Loucy (cell line): ENCODE measurements around the gene MGLL.
A peak's percentile ranks its signal among the peaks of the same experiment; 100 is the strongest.

ENCODE experiments used
- H2AFZ ChIP-seq: fragments of 200-600 bp; sonication (generic); 2 replicates; pipeline ENCODE4 v1.6.0; 2016; ENCODE audit warnings: antibody characterized with exemption, mild to moderate bottlenecking, low read length, moderate library complexity
- H3F3A ChIP-seq: fragments of 200-600 bp; 2 replicates; pipeline ENCODE4 v1.6.0; 2016; ENCODE audit warnings: antibody characterized with exemption, low read depth, mild to moderate bottlenecking
- H3K27me3 ChIP-seq: fragments of 200-600 bp; sonication (generic); 2 replicates; pipeline ENCODE4 v1.6.1; 2014; ENCODE audit warnings: low read length, mild to moderate bottlenecking; ENCODE audit not compliant: insufficient read depth, poor library complexity, severe bottlenecking
- H3K36me3 ChIP-seq: fragments of 200-600 bp; sonication (generic); 2 replicates; pipeline ENCODE4 v1.6.1; 2016; ENCODE audit warnings: low read length; ENCODE audit not compliant: insufficient read depth
- H3K4me1 ChIP-seq: fragments of 200-600 bp; sonication (generic); 2 replicates; pipeline ENCODE4 v1.5.1; 2014; ENCODE audit warnings: low read length, mild to moderate bottlenecking; ENCODE audit not compliant: insufficient read depth, poor library complexity, severe bottlenecking
- H3K4me2 ChIP-seq: fragments of 200-600 bp; sonication (generic); 2 replicates; pipeline ENCODE4 v1.6.0; 2014; ENCODE audit warnings: antibody characterized with exemption, low read length, low read depth, mild to moderate bottlenecking; ENCODE audit not compliant: poor library complexity, severe bottlenecking
- H3K4me3 ChIP-seq: fragments of 200-600 bp; sonication (generic); 2 replicates; pipeline ENCODE4 v1.5.1; 2014; ENCODE audit warnings: low read length, mild to moderate bottlenecking, mixed read lengths; ENCODE audit not compliant: poor library complexity, severe bottlenecking
- H3K79me2 ChIP-seq: fragments of 200-600 bp; sonication (generic); 2 replicates; pipeline ENCODE4 v1.6.1; 2014; ENCODE audit warnings: low read length; ENCODE audit not compliant: insufficient read depth
- H3K9ac ChIP-seq: fragments of 200-600 bp; sonication (generic); 2 replicates; pipeline ENCODE4 v1.6.0; 2014; ENCODE audit warnings: mild to moderate bottlenecking, low read depth, low read length, moderate library complexity; ENCODE audit not compliant: poor library complexity, severe bottlenecking
- H3K9me2 ChIP-seq: fragments of 200-600 bp; sonication (generic); replicated peaks from 2 replicates; pipeline ENCODE4 v1.6.1; 2016; ENCODE audit warnings: low read depth, low read length, mixed read lengths
- H3K9me3 ChIP-seq: fragments of 200-600 bp; sonication (generic); 2 replicates; pipeline ENCODE4 v1.6.1; 2014; ENCODE audit warnings: mild to moderate bottlenecking, antibody characterized with exemption, low read length, low read depth; ENCODE audit not compliant: insufficient read depth
- H4K20me1 ChIP-seq: fragments of 200-600 bp; sonication (generic); 2 replicates; pipeline ENCODE4 v1.6.0; 2014; ENCODE audit warnings: antibody characterized with exemption, low read length, mild to moderate bottlenecking; ENCODE audit not compliant: insufficient read depth, poor library complexity, severe bottlenecking
- EZH2phosphoT487 ChIP-seq: fragments of 200-600 bp; IDR thresholded peaks from 2 replicates; pipeline ENCODE4 v1.6.1; 2018; ENCODE audit warnings: antibody characterized with exemption, mild to moderate bottlenecking, moderate library complexity, borderline replicate concordance
- TF ChIP-seq, protein P1 (sequence below): fragments of 200-600 bp; sonication (generic); conservative IDR thresholded peaks from 2 replicates; pipeline ENCODE4 v1.5.1; 2014; ENCODE audit warnings: mild to moderate bottlenecking, antibody characterized with exemption, low read length

Gene MGLL

DNA sequence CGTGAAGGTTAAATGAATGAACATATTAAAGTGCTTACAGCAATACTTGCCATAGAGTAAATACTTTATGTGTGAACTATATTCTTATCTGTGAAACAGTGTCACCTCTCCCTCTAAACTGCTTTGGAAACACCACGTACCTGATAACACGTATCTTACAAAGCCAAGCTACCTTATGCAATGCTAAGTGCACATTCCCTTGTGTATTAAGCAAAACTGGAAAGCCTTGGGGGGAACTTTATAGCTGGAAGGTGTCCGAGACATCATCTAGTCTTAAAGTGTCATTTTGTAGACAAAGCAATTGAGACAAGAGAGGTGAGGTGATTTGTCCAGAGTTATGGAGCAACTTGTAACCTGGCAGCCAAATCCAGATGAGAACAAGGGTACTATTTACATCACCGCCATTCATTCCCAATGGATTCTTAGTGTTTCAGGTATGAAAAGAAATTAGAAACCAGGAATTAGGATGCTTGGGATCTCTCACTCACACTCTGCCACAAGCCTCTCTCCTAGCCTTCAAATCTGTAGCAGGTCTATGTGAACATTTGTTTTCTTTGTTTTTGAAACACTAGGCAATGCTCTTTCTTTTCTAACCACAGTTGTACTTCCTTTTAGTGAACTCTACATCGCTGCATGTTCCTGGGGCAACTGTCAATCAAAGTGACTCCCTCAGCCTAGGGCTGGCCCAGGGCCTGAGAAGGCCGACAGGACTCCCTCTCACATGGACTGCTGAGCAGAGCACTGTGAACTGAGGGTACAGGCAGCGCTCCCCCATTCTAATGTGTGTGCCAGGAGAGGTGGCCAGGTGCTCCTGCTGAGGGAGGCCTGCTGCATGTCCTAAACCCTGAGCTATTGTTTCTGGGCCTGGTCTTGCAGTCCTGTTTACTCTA, 13.9 kb upstream of the MGLL start:
- Histone ChIP-seq H3K9me3 (no peaks in the 10 kb centered on the region), H3K27me3 (no peaks in the 10 kb centered on the region), H3K36me3 (no peaks in the 10 kb centered on the region), H3K9me2 (no peaks in the 10 kb centered on the region), H3K79me2 (no peaks in the 10 kb centered on the region), H3K9ac (no peak overlapping the region), H2AFZ (peak overlapping the region; percentile 66), H4K20me1 (no peaks in the 10 kb centered on the region), H3K4me3 (no peak overlapping the region), H3K4me2 (no peak overlapping the region), H3F3A (no peaks in the 10 kb centered on the region), H3K4me1 (peaks cover 7% of the 10 kb centered on the region)
- TF ChIP-seq, protein P1, sequence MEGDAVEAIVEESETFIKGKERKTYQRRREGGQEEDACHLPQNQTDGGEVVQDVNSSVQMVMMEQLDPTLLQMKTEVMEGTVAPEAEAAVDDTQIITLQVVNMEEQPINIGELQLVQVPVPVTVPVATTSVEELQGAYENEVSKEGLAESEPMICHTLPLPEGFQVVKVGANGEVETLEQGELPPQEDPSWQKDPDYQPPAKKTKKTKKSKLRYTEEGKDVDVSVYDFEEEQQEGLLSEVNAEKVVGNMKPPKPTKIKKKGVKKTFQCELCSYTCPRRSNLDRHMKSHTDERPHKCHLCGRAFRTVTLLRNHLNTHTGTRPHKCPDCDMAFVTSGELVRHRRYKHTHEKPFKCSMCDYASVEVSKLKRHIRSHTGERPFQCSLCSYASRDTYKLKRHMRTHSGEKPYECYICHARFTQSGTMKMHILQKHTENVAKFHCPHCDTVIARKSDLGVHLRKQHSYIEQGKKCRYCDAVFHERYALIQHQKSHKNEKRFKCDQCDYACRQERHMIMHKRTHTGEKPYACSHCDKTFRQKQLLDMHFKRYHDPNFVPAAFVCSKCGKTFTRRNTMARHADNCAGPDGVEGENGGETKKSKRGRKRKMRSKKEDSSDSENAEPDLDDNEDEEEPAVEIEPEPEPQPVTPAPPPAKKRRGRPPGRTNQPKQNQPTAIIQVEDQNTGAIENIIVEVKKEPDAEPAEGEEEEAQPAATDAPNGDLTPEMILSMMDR, result no peak
- no peak for TF ChIP-seq EZH2phosphoT487

DNA sequence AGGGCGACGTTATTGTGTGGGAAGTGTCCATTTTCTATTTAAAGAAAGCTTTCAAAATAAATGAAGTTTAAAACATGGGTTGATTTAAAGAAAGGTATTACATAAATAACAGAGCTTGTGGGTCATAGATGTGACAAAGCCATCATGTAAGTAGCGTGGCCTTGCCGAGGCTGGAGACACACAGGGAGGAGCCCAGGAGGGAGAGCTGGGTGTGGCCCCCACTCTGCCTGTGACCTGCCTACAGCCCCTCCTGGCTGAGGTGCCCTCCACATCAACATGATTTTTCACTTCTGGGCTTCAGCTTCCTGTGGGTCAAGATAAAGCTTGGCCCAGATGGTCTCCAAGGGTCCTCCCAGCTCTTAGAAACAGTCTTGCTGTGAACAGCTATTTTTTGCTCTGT, 12.5 kb upstream of the MGLL start:
- no peak overlapping the region for H3K4me3 ChIP-seq
- H3K4me2 ChIP-seq, result no peak overlapping the region
- no peaks in the 10 kb centered on the region for H3K27me3 ChIP-seq
- no peaks in the 10 kb centered on the region for H3K79me2 ChIP-seq
- H3K9ac ChIP-seq, result no peak overlapping the region
- H4K20me1 ChIP-seq, result no peaks in the 10 kb centered on the region
- peaks cover 7% of the 10 kb centered on the region; the same call in 1 of the 2 replicates for H3K9me3 ChIP-seq
- peaks cover 7% of the 10 kb centered on the region for H3K4me1 ChIP-seq
- no peaks in the 10 kb centered on the region for H3K9me2 ChIP-seq
- TF ChIP-seq, protein P1, result no peak
- TF ChIP-seq EZH2phosphoT487, result no peak
- H3F3A ChIP-seq, result no peaks in the 10 kb centered on the region
- H3K36me3 ChIP-seq, result no peaks in the 10 kb centered on the region
- no peak overlapping the region for H2AFZ ChIP-seq

DNA sequence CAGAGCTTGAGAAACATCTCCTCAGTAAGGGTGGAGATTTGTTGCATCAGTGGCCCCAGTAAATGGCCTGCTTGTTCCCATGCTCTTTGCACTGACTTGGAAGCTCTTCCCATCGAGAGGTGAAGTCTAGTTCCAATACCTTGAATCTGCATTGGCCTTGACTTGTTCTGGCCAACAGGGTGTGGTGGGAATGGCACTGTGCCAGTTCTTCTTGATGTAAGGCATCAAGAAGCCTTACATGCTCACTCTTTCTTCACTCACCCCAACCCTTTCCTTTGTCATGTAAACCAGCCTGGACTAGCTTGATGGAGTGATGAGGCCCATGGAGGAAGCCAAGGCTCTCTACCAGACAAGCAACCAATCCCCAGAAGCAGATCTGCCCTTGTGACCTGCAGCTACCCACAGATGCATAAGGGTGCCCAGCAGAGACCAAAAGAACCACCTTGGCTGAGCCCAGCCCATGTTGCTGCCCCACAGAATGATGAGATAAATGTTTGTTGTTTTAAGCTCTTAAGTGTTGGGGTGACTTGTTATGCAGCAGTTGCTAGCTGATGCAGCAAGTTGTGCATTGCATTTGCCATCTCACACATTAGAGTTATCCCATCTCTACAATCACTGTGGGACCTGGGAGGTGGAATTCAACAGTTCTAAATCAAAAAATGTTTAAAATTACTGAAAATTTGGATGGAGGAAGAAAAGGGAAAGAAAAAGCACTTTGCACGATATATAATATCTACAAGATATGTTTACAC, 11.1 kb upstream of the MGLL start:
- no peak overlapping the region for H3K4me2 ChIP-seq
- no peaks in the 10 kb centered on the region for H3F3A ChIP-seq
- H3K27me3 ChIP-seq, result no peaks in the 10 kb centered on the region
- H4K20me1 ChIP-seq, result no peaks in the 10 kb centered on the region
- no peak overlapping the region for H3K4me3 ChIP-seq
- H3K9ac ChIP-seq, result no peak overlapping the region
- peaks cover 7% of the 10 kb centered on the region for H3K4me1 ChIP-seq
- H3K9me2 ChIP-seq, result no peaks in the 10 kb centered on the region
- no peaks in the 10 kb centered on the region for H3K36me3 ChIP-seq
- H3K79me2 ChIP-seq, result no peaks in the 10 kb centered on the region
- no peak overlapping the region for H2AFZ ChIP-seq
- H3K9me3 ChIP-seq, result peaks cover 12% of the 10 kb centered on the region; the same call in 1 of the 2 replicates
- no peak for TF ChIP-seq EZH2phosphoT487
- TF ChIP-seq, protein P1, result no peak
